ENCODE data around the gene TMUB1. TPM values are rescaled to one million over a fixed set of nuclear protein-coding genes. Genes with fewer than 3 reads are reported as not detected.

The TMUB1 gene
- polyA plus RNA-seq (2012; ENCODE audit: low read depth, missing spikeins): 39.5 TPM

- DNase-seq (ENCODE audit: insufficient read length, low spot score) (peak; percentile 79), FAIRE-seq (peak; percentile 70)
- TF ChIP-seq POLR2A (IDR thresholded peaks at IDR 0.05; ENCODE audit: low read depth, low read length) (no peak), TAF1 (IDR thresholded peaks at IDR 0.05; ENCODE audit: low read depth, low read length) (no peak), POLR2AphosphoS5 (IDR thresholded peaks at IDR 0.05; ENCODE audit: low read depth, low read length) (no peak), POU2F2 (IDR thresholded peaks at IDR 0.05; ENCODE audit: low read depth, low read length) (no peak), SPI1 (IDR thresholded peaks at IDR 0.05; ENCODE audit: low read depth, low read length) (no peak), PAX5 (IDR thresholded peaks at IDR 0.05; ENCODE audit: insufficient read depth, low read length, severe bottlenecking) (no peak)
Observed at GRCh38 chr7:151083071-151083823, at the start of gene TMUB1. Gene TMUB1, minus strand, starts transcription at chr7:151083493. Its CDS starts 930 bp downstream, at chr7:151082563.

- no peak for DNase-seq (ENCODE audit: insufficient read length, low spot score)
- FAIRE-seq: no peak
- no peak for TF ChIP-seq TAF1 (IDR thresholded peaks at IDR 0.05; ENCODE audit: low read depth, low read length)
- no peak for TF ChIP-seq SPI1 (IDR thresholded peaks at IDR 0.05; ENCODE audit: low read depth, low read length)
- TF ChIP-seq POU2F2 (IDR thresholded peaks at IDR 0.05; ENCODE audit: low read depth, low read length): no peak
- TF ChIP-seq POLR2A (IDR thresholded peaks at IDR 0.05; ENCODE audit: low read depth, low read length): no peak
- TF ChIP-seq POLR2AphosphoS5 (IDR thresholded peaks at IDR 0.05; ENCODE audit: low read depth, low read length): no peak
- TF ChIP-seq PAX5 (IDR thresholded peaks at IDR 0.05; ENCODE audit: insufficient read depth, low read length, severe bottlenecking): no peak
Observed at GRCh38 chr7:151132461-151133205, 49.3 kb upstream of the TMUB1 start.

GRCh38 chr7:151131592-151132293 is 48.5 kb upstream of the TMUB1 start:
- no peak for TF ChIP-seq PAX5 (IDR thresholded peaks at IDR 0.05; ENCODE audit: insufficient read depth, low read length, severe bottlenecking)
- no peak for TF ChIP-seq POLR2A (IDR thresholded peaks at IDR 0.05; ENCODE audit: low read depth, low read length)
- no peak for TF ChIP-seq TAF1 (IDR thresholded peaks at IDR 0.05; ENCODE audit: low read depth, low read length)
- no peak for DNase-seq (ENCODE audit: insufficient read length, low spot score)
- FAIRE-seq: no peak

GRCh38 chr7:151131224-151131591 is 47.9 kb upstream of the TMUB1 start:
- no peak for TF ChIP-seq SPI1 (IDR thresholded peaks at IDR 0.05; ENCODE audit: low read depth, low read length)
- no peak for TF ChIP-seq TAF1 (IDR thresholded peaks at IDR 0.05; ENCODE audit: low read depth, low read length)
- no peak for TF ChIP-seq POLR2A (IDR thresholded peaks at IDR 0.05; ENCODE audit: low read depth, low read length)
- TF ChIP-seq PAX5 (IDR thresholded peaks at IDR 0.05; ENCODE audit: insufficient read depth, low read length, severe bottlenecking): no peak
- TF ChIP-seq POU2F2 (IDR thresholded peaks at IDR 0.05; ENCODE audit: low read depth, low read length): no peak
- TF ChIP-seq POLR2AphosphoS5 (IDR thresholded peaks at IDR 0.05; ENCODE audit: low read depth, low read length): no peak

GRCh38 chr7:151130741-151131157 is 47.5 kb upstream of the TMUB1 start:
- DNase-seq (ENCODE audit: insufficient read length, low spot score): no peak
- no peak for FAIRE-seq
- TF ChIP-seq TAF1 (IDR thresholded peaks at IDR 0.05; ENCODE audit: low read depth, low read length) (no peak), SPI1 (IDR thresholded peaks at IDR 0.05; ENCODE audit: low read depth, low read length) (no peak)

More at GRCh38 chr7:151131224-151131591, 47.9 kb upstream of the TMUB1 start:
- no peak for FAIRE-seq
- DNase-seq (ENCODE audit: insufficient read length, low spot score): no peak

GRCh38 chr7:151129960-151130591 is 46.8 kb upstream of the TMUB1 start:
- FAIRE-seq (no peak), DNase-seq (ENCODE audit: insufficient read length, low spot score) (no peak)
- TF ChIP-seq PAX5 (IDR thresholded peaks at IDR 0.05; ENCODE audit: insufficient read depth, low read length, severe bottlenecking): no peak

GRCh38 chr7:151129117-151129959 is 46.0 kb upstream of the TMUB1 start:
- FAIRE-seq (no peak), DNase-seq (ENCODE audit: insufficient read length, low spot score) (no peak)
- no peak for TF ChIP-seq POU2F2 (IDR thresholded peaks at IDR 0.05; ENCODE audit: low read depth, low read length)
- TF ChIP-seq PAX5 (IDR thresholded peaks at IDR 0.05; ENCODE audit: insufficient read depth, low read length, severe bottlenecking): no peak
- no peak for TF ChIP-seq POLR2AphosphoS5 (IDR thresholded peaks at IDR 0.05; ENCODE audit: low read depth, low read length)
- no peak for TF ChIP-seq POLR2A (IDR thresholded peaks at IDR 0.05; ENCODE audit: low read depth, low read length)
- TF ChIP-seq TAF1 (IDR thresholded peaks at IDR 0.05; ENCODE audit: low read depth, low read length): no peak
- no peak for TF ChIP-seq SPI1 (IDR thresholded peaks at IDR 0.05; ENCODE audit: low read depth, low read length)

GRCh38 chr7:151128716-151129115 is 45.4 kb upstream of the TMUB1 start:
- FAIRE-seq: no peak

More at GRCh38 chr7:151128716-151129115, 45.4 kb upstream of the TMUB1 start:
- no peak for TF ChIP-seq TAF1 (IDR thresholded peaks at IDR 0.05; ENCODE audit: low read depth, low read length)
- no peak for TF ChIP-seq POLR2A (IDR thresholded peaks at IDR 0.05; ENCODE audit: low read depth, low read length)
- TF ChIP-seq PAX5 (IDR thresholded peaks at IDR 0.05; ENCODE audit: insufficient read depth, low read length, severe bottlenecking): no peak
- TF ChIP-seq SPI1 (IDR thresholded peaks at IDR 0.05; ENCODE audit: low read depth, low read length): no peak
- TF ChIP-seq POU2F2 (IDR thresholded peaks at IDR 0.05; ENCODE audit: low read depth, low read length): no peak
- TF ChIP-seq POLR2AphosphoS5 (IDR thresholded peaks at IDR 0.05; ENCODE audit: low read depth, low read length): no peak
- no peak for DNase-seq (ENCODE audit: insufficient read length, low spot score)
